GM12878 (cell line): ENCODE results near the gene WASF1. TPM values are rescaled to one million over a fixed set of nuclear protein-coding genes. Genes with fewer than 3 reads are reported as not detected.

Experiments
- E2F8 ChIP-seq: fragments of 450-650 bp; IDR thresholded peaks from 2 replicates; pipeline ENCODE4 v1.6.1; 2018; ENCODE audit warnings: mild to moderate bottlenecking, low read depth, moderate library complexity; ENCODE audit not compliant: partially characterized antibody
- IRF5 ChIP-seq: fragments of 450-650 bp; IDR thresholded peaks from 2 replicates; pipeline ENCODE4 v1.6.1; 2017; ENCODE audit warnings: borderline replicate concordance
- MLLT1 ChIP-seq: fragments of 450-650 bp; IDR thresholded peaks from 2 replicates; pipeline ENCODE4 v1.6.1; 2016; ENCODE audit warnings: mild to moderate bottlenecking
- NFXL1 ChIP-seq: fragments of 450-650 bp; IDR thresholded peaks from 2 replicates; pipeline ENCODE4 v1.6.1; 2017; ENCODE audit warnings: antibody characterized with exemption, mild to moderate bottlenecking, borderline replicate concordance
- POU2F2 ChIP-seq: IDR thresholded peaks from 3 replicates; pipeline ENCODE4 v1.6.1; 2011; ENCODE audit warnings: low read depth, mild to moderate bottlenecking, low read length, borderline replicate concordance
- RB1 ChIP-seq: fragments of 450-650 bp; formaldehyde crosslinking; IDR thresholded peaks from 2 replicates; pipeline ENCODE4 v1.6.1; 2017; ENCODE audit warnings: mild to moderate bottlenecking, borderline replicate concordance
- SMC3 ChIP-seq: IDR thresholded peaks from 2 replicates; pipeline ENCODE4 v1.6.1; 2011; ENCODE audit warnings: low read length, improper control_type of control experiment, borderline replicate concordance
- ZNF217 ChIP-seq: fragments of 450-650 bp; IDR thresholded peaks from 2 replicates; pipeline ENCODE4 v1.6.1; 2017; ENCODE audit warnings: antibody characterized with exemption, mild to moderate bottlenecking
- polyA plus RNA-seq, 11 experiments: library from polyadenylated mRNA; depleted of rRNA in 4 of 11; unstranded in 6 of 11; stranded (reverse) in 5 of 11; fragments of >200 nt; fragmentation: Nextera tagmentation in 4 of 11; fragmentation: Illumina TruSeq in 1 of 11; extraction: Ambion mirVana in 4 of 11; extraction: Trizol in 1 of 11; gene quantifications; 1 replicate in 1 of 11; 2 replicates in 10 of 11; pipeline versions ENCODE4 v1.2.1 to v1.2.3, GENCODE V29; 2011 to 2016; ENCODE audit warnings: inconsistent platforms in 2 of 11, missing spikeins in 2 of 11, low read depth in 1 of 11
- total RNA-seq, 4 experiments: library from RNA; depleted of rRNA in 3 of 4; stranded (reverse); fragments of >200 nt in 3 of 4; fragmentation: Illumina TruSeq in 1 of 4; extraction: Trizol in 1 of 4; gene quantifications; 2 replicates each; pipeline versions ENCODE4 v1.2.1 to v1.2.3, GENCODE V29; 2013 to 2021
- TF ChIP-seq, protein P1 (sequence below): fragments of 450-650 bp; IDR thresholded peaks from 2 replicates; pipeline ENCODE4 v1.6.1; 2017; ENCODE audit warnings: antibody characterized with exemption, mild to moderate bottlenecking, moderate library complexity
- TF ChIP-seq, protein P2 (sequence below): fragments of 150-350 bp; IDR thresholded peaks from 2 replicates; pipeline ENCODE4 v1.6.1; 2016; ENCODE audit warnings: low read depth, low read length
- TF ChIP-seq, protein P3 (sequence below): fragments of 450-650 bp; IDR thresholded peaks from 2 replicates; pipeline ENCODE4 v1.6.1; 2017; ENCODE audit warnings: low read depth, mild to moderate bottlenecking, moderate library complexity

Gene WASF1
- total and polyA plus RNA-seq, 10 of the 15 experiments (the other 5 are each of a cell fraction or from before 2014, with no cell fraction given): 1.3 to 10.2 (median 4.5) TPM

GRCh38 chr6:110180228-110181008 is 948 bp upstream of the WASF1 start, which contains the start of gene CDC40 (continued):
- TF ChIP-seq, protein P1, sequence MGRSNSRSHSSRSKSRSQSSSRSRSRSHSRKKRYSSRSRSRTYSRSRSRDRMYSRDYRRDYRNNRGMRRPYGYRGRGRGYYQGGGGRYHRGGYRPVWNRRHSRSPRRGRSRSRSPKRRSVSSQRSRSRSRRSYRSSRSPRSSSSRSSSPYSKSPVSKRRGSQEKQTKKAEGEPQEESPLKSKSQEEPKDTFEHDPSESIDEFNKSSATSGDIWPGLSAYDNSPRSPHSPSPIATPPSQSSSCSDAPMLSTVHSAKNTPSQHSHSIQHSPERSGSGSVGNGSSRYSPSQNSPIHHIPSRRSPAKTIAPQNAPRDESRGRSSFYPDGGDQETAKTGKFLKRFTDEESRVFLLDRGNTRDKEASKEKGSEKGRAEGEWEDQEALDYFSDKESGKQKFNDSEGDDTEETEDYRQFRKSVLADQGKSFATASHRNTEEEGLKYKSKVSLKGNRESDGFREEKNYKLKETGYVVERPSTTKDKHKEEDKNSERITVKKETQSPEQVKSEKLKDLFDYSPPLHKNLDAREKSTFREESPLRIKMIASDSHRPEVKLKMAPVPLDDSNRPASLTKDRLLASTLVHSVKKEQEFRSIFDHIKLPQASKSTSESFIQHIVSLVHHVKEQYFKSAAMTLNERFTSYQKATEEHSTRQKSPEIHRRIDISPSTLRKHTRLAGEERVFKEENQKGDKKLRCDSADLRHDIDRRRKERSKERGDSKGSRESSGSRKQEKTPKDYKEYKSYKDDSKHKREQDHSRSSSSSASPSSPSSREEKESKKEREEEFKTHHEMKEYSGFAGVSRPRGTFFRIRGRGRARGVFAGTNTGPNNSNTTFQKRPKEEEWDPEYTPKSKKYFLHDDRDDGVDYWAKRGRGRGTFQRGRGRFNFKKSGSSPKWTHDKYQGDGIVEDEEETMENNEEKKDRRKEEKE: no peak
- no peak for TF ChIP-seq ZNF217
- TF ChIP-seq, protein P2, sequence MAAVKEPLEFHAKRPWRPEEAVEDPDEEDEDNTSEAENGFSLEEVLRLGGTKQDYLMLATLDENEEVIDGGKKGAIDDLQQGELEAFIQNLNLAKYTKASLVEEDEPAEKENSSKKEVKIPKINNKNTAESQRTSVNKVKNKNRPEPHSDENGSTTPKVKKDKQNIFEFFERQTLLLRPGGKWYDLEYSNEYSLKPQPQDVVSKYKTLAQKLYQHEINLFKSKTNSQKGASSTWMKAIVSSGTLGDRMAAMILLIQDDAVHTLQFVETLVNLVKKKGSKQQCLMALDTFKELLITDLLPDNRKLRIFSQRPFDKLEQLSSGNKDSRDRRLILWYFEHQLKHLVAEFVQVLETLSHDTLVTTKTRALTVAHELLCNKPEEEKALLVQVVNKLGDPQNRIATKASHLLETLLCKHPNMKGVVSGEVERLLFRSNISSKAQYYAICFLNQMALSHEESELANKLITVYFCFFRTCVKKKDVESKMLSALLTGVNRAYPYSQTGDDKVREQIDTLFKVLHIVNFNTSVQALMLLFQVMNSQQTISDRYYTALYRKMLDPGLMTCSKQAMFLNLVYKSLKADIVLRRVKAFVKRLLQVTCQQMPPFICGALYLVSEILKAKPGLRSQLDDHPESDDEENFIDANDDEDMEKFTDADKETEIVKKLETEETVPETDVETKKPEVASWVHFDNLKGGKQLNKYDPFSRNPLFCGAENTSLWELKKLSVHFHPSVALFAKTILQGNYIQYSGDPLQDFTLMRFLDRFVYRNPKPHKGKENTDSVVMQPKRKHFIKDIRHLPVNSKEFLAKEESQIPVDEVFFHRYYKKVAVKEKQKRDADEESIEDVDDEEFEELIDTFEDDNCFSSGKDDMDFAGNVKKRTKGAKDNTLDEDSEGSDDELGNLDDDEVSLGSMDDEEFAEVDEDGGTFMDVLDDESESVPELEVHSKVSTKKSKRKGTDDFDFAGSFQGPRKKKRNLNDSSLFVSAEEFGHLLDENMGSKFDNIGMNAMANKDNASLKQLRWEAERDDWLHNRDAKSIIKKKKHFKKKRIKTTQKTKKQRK: no peak
- TF ChIP-seq POU2F2: no peak
- TF ChIP-seq MLLT1: peak; percentile 40
- no peak for TF ChIP-seq IRF5
- peak; percentile 41; the same call in 1 of the 2 replicates for TF ChIP-seq RB1
- TF ChIP-seq SMC3: no peak
- TF ChIP-seq, protein P3, sequence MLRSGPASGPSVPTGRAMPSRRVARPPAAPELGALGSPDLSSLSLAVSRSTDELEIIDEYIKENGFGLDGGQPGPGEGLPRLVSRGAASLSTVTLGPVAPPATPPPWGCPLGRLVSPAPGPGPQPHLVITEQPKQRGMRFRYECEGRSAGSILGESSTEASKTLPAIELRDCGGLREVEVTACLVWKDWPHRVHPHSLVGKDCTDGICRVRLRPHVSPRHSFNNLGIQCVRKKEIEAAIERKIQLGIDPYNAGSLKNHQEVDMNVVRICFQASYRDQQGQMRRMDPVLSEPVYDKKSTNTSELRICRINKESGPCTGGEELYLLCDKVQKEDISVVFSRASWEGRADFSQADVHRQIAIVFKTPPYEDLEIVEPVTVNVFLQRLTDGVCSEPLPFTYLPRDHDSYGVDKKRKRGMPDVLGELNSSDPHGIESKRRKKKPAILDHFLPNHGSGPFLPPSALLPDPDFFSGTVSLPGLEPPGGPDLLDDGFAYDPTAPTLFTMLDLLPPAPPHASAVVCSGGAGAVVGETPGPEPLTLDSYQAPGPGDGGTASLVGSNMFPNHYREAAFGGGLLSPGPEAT: peak; percentile 77
- peak; percentile 68 for TF ChIP-seq E2F8
- no peak for TF ChIP-seq NFXL1
